OCI-LY7 (cell line): ENCODE measurements around the gene CMIP. TPM values are rescaled to one million over a fixed set of nuclear protein-coding genes. Genes with fewer than 3 reads are reported as not detected.
A peak's percentile ranks its signal among the peaks of the same experiment; 100 is the strongest.

Source experiments
- BruUV-seq: library from RNA; stranded (reverse); fragments of 400-500 nt; replicated peaks from 2 replicates; lab custom pipeline; 2021; lab: Mats Ljungman, UMichigan
- CTCF ChIA-PET: fragments of 300-600 bp; sonication (Branson Sonifier 250); formaldehyde crosslinking; loops from one replicate; lab custom pipeline; 2022; ENCODE audit warnings: antibody characterized with exemption; ENCODE audit not compliant: unreplicated experiment; lab: Charles Lee
- POLR2A ChIA-PET: fragments of 300-600 bp; sonication (Branson Sonifier 250); formaldehyde crosslinking; loops from one replicate; lab custom pipeline; 2022; ENCODE audit warnings: antibody characterized with exemption; lab: Charles Lee
- DNase-seq: peaks from one replicate; pipeline ENCODE4 v3.0.0-alpha.2; 2015; ENCODE audit warnings: low spot score
- H2AFZ ChIP-seq: fragments of 200-600 bp; sonication (generic), shearing (Covaris generic); 2 replicates; pipeline ENCODE4 v1.6.1; 2014; ENCODE audit warnings: mild to moderate bottlenecking, antibody characterized with exemption, low read length, moderate library complexity
- H3K27ac ChIP-seq: fragments of 200-600 bp; sonication (generic); 2 replicates; pipeline ENCODE4 v1.5.1; 2014; ENCODE audit warnings: mixed run types, low read depth, mild to moderate bottlenecking, moderate library complexity, low read length, inconsistent platforms; ENCODE audit not compliant: poor library complexity, severe bottlenecking
- H3K36me3 ChIP-seq: fragments of 200-600 bp; sonication (generic); 2 replicates; pipeline ENCODE4 v1.6.1; 2014; ENCODE audit warnings: mild to moderate bottlenecking, antibody characterized with exemption, low read length, moderate library complexity, mixed read lengths; ENCODE audit not compliant: insufficient read depth
- H3K4me1 ChIP-seq: fragments of 200-600 bp; sonication (generic); 2 replicates; pipeline ENCODE4 v1.5.1; 2014; ENCODE audit warnings: mild to moderate bottlenecking, low read length; ENCODE audit not compliant: insufficient read depth, poor library complexity, severe bottlenecking
- H3K4me2 ChIP-seq: fragments of 200-600 bp; sonication (generic); 2 replicates; pipeline ENCODE4 v1.6.1; 2014; ENCODE audit warnings: mild to moderate bottlenecking, low read length
- H3K4me3 ChIP-seq: fragments of 200-600 bp; sonication (generic); 2 replicates; pipeline ENCODE4 v1.5.1; 2014; ENCODE audit warnings: mild to moderate bottlenecking, low read depth, low read length; ENCODE audit not compliant: poor library complexity, severe bottlenecking
- H3K79me2 ChIP-seq: fragments of 200-600 bp; sonication (generic); 2 replicates; pipeline ENCODE4 v1.6.1; 2016; ENCODE audit warnings: low read depth, mild to moderate bottlenecking, low read length, moderate library complexity, mixed read lengths; ENCODE audit not compliant: insufficient read depth
- H3K9me2 ChIP-seq: fragments of 200-600 bp; sonication (generic); 2 replicates; pipeline ENCODE4 v1.6.1; 2016; ENCODE audit warnings: mild to moderate bottlenecking, low read length, mixed read lengths; ENCODE audit not compliant: insufficient read depth
- H3K9me3 ChIP-seq: fragments of 200-600 bp; sonication (generic); 2 replicates; pipeline ENCODE4 v1.6.1; 2014; ENCODE audit warnings: mild to moderate bottlenecking, mixed run types, low read length, mixed read lengths
- H4K20me1 ChIP-seq: fragments of 200-600 bp; sonication (generic); 2 replicates; pipeline ENCODE4 v1.6.1; 2014; ENCODE audit warnings: mild to moderate bottlenecking, antibody characterized with exemption, low read length, moderate library complexity, mixed read lengths; ENCODE audit not compliant: insufficient read depth
- EZH2phosphoT487 ChIP-seq: fragments of 200-600 bp; sonication (generic); IDR thresholded peaks from 2 replicates; pipeline ENCODE4 v1.6.1; 2018; ENCODE audit warnings: low read depth, borderline replicate concordance, mild to moderate bottlenecking, mixed run types, antibody characterized with exemption, low read length, moderate library complexity, mixed read lengths
- intact Hi-C: fragments of 100-400 bp; cut with micrococcal nuclease; formaldehyde crosslinking; loops from one replicate; pipeline ENCODE4 v1.10.0; 2022; ENCODE audit not compliant: unreplicated experiment
- total RNA-seq, 2 experiments: library from RNA; depleted of rRNA in 1 of 2; stranded (reverse); fragments of >200 nt in 1 of 2; shearing (Covaris generic) in 1 of 2; gene quantifications; 2 replicates each; pipeline ENCODE4 v1.2.3, GENCODE V29; 2014 to 2022
- TF ChIP-seq, protein P1 (sequence below): fragments of 200-600 bp; sonication (generic); conservative IDR thresholded peaks from 2 replicates; pipeline ENCODE4 v1.5.1; 2014; ENCODE audit warnings: mild to moderate bottlenecking, antibody characterized with exemption, low read length, moderate library complexity, mixed read lengths

The CMIP gene
- total RNA-seq, 2 experiments from 2014 or later, result 15.4 to 70.3 TPM

DNA sequence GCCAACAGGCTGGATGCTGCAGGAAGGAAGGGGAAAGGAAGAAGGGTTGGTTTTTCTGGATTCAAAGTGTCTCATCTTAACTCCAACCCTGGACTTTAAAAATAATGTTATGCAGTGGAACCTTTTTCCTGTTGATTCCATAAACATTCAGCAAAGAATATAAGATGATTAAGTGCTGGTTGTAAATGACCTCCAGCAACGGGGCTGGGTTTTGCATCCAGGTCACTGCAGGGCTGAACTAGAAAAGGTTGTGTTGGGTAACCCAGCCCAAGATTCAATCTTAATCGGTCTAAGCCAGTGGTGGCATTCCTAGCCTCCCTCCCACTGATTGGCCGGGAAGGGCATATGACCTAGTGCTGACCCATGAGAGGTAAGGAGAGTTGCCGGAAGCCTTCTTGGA is 300.3 kb downstream of the CMIP start:
- POLR2A ChIA-PET, result interaction anchor here (0.9 kb wide), 1 partner anchor 53 kb away, joined by 3 read pairs; no protein-coding TSS in a partner anchor
- H3K9me3 ChIP-seq, result no peaks in the 10 kb centered on the region
- H3K79me2 ChIP-seq, result peaks cover 66% of the 10 kb centered on the region
- no peak overlapping the region for H2AFZ ChIP-seq
- H3K27ac ChIP-seq, result peak overlapping the region; percentile 57
- H3K9me2 ChIP-seq, result no peaks in the 10 kb centered on the region
- intact Hi-C loops, result no loop called here
- DNase-seq, result no peak
- no peaks in the 10 kb centered on the region for H4K20me1 ChIP-seq
- H3K4me2 ChIP-seq, result peak overlapping the region; percentile 90; the same call in 1 of the 2 replicates
- CTCF ChIA-PET, result interaction anchor here (1.5 kb wide), 1 partner anchor 29 kb away, joined by 4 read pairs; no protein-coding TSS in a partner anchor
- H3K4me3 ChIP-seq, result no peak overlapping the region
- BruUV-seq, result no TSS peak
- H3K36me3 ChIP-seq, result peaks cover 9% of the 10 kb centered on the region
- H3K4me1 ChIP-seq, result peaks cover 74% of the 10 kb centered on the region
- no peak for TF ChIP-seq EZH2phosphoT487
- TF ChIP-seq, protein P1, sequence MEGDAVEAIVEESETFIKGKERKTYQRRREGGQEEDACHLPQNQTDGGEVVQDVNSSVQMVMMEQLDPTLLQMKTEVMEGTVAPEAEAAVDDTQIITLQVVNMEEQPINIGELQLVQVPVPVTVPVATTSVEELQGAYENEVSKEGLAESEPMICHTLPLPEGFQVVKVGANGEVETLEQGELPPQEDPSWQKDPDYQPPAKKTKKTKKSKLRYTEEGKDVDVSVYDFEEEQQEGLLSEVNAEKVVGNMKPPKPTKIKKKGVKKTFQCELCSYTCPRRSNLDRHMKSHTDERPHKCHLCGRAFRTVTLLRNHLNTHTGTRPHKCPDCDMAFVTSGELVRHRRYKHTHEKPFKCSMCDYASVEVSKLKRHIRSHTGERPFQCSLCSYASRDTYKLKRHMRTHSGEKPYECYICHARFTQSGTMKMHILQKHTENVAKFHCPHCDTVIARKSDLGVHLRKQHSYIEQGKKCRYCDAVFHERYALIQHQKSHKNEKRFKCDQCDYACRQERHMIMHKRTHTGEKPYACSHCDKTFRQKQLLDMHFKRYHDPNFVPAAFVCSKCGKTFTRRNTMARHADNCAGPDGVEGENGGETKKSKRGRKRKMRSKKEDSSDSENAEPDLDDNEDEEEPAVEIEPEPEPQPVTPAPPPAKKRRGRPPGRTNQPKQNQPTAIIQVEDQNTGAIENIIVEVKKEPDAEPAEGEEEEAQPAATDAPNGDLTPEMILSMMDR, result no peak

DNA sequence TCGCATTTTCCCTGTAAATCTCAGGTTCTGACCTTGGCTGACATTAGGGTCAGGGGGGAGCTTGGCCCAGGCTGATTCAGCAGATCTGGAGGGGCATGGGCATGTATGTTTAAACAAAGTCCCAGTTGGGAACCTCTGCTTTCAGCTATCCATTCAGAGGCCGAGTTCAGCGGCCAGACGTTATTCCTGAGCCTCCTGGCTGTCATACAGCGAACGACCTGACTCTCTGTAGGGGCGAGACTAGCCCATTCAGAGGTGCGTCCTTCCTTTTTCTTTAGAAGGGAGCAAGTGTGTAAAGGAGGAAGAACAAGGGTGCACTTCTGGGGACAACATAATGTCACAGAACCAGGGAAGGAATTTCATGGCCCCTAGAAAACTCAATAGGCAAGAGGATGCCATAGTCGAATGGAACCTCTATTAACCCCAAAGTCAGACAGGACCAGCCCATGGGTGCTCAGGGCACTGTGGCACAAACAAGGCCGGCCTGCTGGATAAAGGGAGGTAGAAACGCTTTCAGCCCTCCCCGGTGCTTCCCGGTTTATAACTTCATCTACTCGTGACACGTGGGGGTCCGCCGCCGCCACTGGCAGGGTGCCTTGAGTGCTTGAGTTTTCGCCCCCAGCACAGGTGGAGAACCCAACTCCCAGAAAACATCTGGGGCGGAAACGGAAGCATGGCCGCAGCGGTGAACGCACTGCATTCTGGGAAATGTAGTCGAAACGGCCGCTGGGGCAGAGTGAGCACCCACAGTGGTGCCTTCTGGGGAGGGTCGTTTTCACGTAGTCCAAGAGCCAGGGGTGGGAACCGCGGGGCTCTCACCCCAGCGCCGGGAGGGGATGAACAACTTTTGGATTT is 301.3 kb downstream of the CMIP start:
- TF ChIP-seq EZH2phosphoT487, result no peak
- TF ChIP-seq, protein P1, result peak; percentile 22; the same call in 1 of the 2 replicates
- peak; percentile 89 for DNase-seq
- ChIA-PET CTCF (interaction anchor here (1.5 kb wide), 1 partner anchor 28 kb away, joined by 4 read pairs; no protein-coding TSS in a partner anchor), POLR2A (interaction anchor here (0.6 kb wide), 1 partner anchor 119 kb away, joined by 4 read pairs; no protein-coding TSS in a partner anchor)
- peak overlapping the region; percentile 63 for H3K4me3 ChIP-seq
- H3K4me1 ChIP-seq, result peaks cover 71% of the 10 kb centered on the region
- no peaks in the 10 kb centered on the region for H4K20me1 ChIP-seq
- H2AFZ ChIP-seq, result peak overlapping the region; percentile 63; the same call in 1 of the 2 replicates
- BruUV-seq, result TSS peak; percentile 84
- intact Hi-C loops, result no loop called here
- peak overlapping the region; percentile 90 for H3K4me2 ChIP-seq
- no peaks in the 10 kb centered on the region for H3K9me2 ChIP-seq
- H3K79me2 ChIP-seq, result peaks cover 62% of the 10 kb centered on the region
- peaks cover 9% of the 10 kb centered on the region for H3K36me3 ChIP-seq
- peak overlapping the region; percentile 57 for H3K27ac ChIP-seq
- no peaks in the 10 kb centered on the region for H3K9me3 ChIP-seq
